ENCODE measurements around the gene MTA1.

The MTA1 gene

GRCh38 chr14:105477660-105478397 lies 58.2 kb downstream of the MTA1 start:
- in situ Hi-C loops (cut with HindIII; ENCODE audit: low pct_ligation_motif_present, low sequenced_read_pairs), result no loop called here
- H3K4me3 ChIP-seq (ENCODE audit: low read depth, low read length), result no peak overlapping the region
- no peak overlapping the region for H3K27ac ChIP-seq
- DNase-seq, result no peak
- no peaks in the 10 kb centered on the region for H3K36me3 ChIP-seq (replicated peaks)
- TF ChIP-seq CTCF (IDR thresholded peaks at IDR 0.05; ENCODE audit: low read depth, low read length, missing control alignments), result no peak
- no peaks in the 10 kb centered on the region for H3K27me3 ChIP-seq (replicated peaks)

- in situ Hi-C loops (cut with HindIII; ENCODE audit: low pct_ligation_motif_present, low sequenced_read_pairs), result no loop called here
- Histone ChIP-seq H3K4me3 (ENCODE audit: low read depth, low read length) (no peak overlapping the region), H3K36me3 (replicated peaks) (no peaks in the 10 kb centered on the region), H3K27me3 (replicated peaks) (no peaks in the 10 kb centered on the region), H3K27ac (no peak overlapping the region)
- no peak for TF ChIP-seq CTCF (IDR thresholded peaks at IDR 0.05; ENCODE audit: low read depth, low read length, missing control alignments)
- no peak for DNase-seq
Observed at GRCh38 chr14:105478398-105479251, 59.0 kb downstream of the MTA1 start.

GRCh38 chr14:105479431-105480158 lies 60.0 kb downstream of the MTA1 start:
- in situ Hi-C loops (cut with HindIII; ENCODE audit: low pct_ligation_motif_present, low sequenced_read_pairs), result no loop called here
- no peak overlapping the region for H3K27ac ChIP-seq
- no peak for DNase-seq
- no peaks in the 10 kb centered on the region for H3K27me3 ChIP-seq (replicated peaks)
- H3K36me3 ChIP-seq (replicated peaks), result no peaks in the 10 kb centered on the region
- no peak overlapping the region for H3K4me3 ChIP-seq (ENCODE audit: low read depth, low read length)
- no peak for TF ChIP-seq CTCF (IDR thresholded peaks at IDR 0.05; ENCODE audit: low read depth, low read length, missing control alignments)

DNA sequence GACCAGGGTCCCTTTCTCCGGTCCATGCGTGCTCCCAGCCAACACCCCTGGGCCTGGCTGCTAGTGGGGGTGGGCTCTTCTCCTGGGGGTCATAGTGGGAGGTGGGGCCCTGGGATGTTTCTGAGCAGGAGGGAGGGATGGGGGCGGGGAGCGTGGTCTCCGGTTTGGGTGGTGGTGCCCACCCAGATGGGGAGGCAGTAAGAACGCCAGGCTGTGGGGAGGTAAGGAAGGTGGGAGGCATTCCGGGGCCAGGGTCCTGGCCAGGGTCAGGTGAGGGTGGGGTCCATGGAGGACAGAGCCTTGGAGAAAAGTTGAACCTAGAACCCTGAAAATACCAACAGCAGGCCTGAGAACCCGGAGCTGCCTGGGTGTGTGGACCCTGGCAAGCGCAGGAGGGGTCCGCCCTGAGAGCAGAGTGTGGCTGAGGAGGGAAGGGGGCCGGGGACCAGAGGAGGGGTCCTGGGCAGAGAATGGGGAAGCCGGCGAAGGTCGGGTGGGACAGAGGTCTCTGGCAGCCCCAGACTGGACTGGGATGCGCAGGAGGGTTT lies 60.6 kb downstream of the MTA1 start:
- H3K27ac ChIP-seq, result no peak overlapping the region
- TF ChIP-seq CTCF (IDR thresholded peaks at IDR 0.05; ENCODE audit: low read depth, low read length, missing control alignments), result no peak
- H3K4me3 ChIP-seq (ENCODE audit: low read depth, low read length), result no peak overlapping the region
- H3K27me3 ChIP-seq (replicated peaks), result no peaks in the 10 kb centered on the region
- no peaks in the 10 kb centered on the region for H3K36me3 ChIP-seq (replicated peaks)
- in situ Hi-C loops (cut with HindIII; ENCODE audit: low pct_ligation_motif_present, low sequenced_read_pairs), result no loop called here
- DNase-seq, result no peak

DNA sequence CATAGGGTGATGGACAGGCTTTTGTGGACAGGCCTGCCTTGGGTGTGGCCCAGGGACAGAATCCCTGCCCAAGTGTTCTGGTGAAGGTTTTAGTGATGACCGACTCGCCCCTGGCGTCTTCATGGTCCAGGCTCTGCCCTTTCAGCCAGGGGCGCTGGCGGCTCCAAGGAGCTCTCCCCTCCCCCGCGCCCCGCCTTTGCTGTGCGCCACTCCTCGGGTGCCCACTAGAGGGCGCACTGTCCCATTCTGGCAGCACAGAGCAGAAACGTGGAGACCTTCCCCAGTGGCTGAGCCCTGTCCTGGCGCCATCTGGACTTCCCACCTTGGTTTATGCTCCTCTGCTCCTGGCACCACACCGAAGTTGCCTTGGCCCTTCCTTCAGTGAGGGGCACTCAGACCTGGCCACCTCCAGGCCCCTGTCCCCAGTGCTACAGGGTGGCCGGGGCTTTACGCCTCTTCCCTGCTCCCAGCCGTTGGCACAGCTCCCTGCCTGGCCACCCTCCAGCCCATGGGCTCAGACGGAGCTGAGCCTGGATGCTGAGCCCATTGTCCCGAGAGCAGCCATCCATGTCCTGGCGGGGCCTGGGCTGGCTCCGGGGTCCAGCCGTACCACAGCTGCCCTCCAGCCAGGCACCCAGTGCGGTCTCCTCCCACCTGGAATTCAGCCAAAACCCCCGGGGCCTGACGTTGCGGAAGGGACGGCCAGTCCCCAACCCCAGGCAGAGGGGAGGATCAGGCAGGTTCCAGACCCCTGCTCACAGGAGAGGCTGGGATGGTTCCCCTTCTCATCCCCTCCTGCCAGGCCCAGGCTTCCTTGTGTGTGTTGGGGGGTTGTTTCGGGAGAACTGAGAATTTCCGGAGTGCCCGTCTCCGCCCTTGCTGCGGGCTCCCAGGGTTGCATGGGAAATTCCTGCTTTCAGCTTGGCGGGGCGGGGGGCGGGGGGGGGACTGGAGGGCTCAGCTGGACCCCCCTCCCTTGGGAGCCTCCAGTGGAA lies 61.5 kb downstream of the MTA1 start:
- peak; percentile 98 for TF ChIP-seq CTCF (IDR thresholded peaks at IDR 0.05; ENCODE audit: low read depth, low read length, missing control alignments)
- no peaks in the 10 kb centered on the region for H3K36me3 ChIP-seq (replicated peaks)
- in situ Hi-C loops (cut with HindIII; ENCODE audit: low pct_ligation_motif_present, low sequenced_read_pairs), result no loop called here
- peak overlapping the region; percentile 97 for H3K27ac ChIP-seq
- DNase-seq, result peak; percentile 86
- peaks cover under 1% of the 10 kb centered on the region for H3K27me3 ChIP-seq (replicated peaks)
- peak overlapping the region; percentile 53 for H3K4me3 ChIP-seq (ENCODE audit: low read depth, low read length)

All from brain microvascular endothelial cell (primary cell).